Activated T-helper 1 cell treated with Interleukin-2 at 50 U/mL for 16 hours (primary cell): ENCODE measurements around the gene TACC2.
"Not testable (repeated sequence)": the region's sequence is repeated elsewhere in the genome, so short reads cannot be mapped to it uniquely, and the experiment has no call there.

ENCODE experiments used
- DNase-seq: peaks from one replicate; pipeline ENCODE4 v3.0.0-alpha.2; 2020; ENCODE audit warnings: low read depth

Gene TACC2

GRCh38 chr10:122190176-122190943 lies 201.4 kb downstream of the TACC2 start:
- no peak for DNase-seq

DNA sequence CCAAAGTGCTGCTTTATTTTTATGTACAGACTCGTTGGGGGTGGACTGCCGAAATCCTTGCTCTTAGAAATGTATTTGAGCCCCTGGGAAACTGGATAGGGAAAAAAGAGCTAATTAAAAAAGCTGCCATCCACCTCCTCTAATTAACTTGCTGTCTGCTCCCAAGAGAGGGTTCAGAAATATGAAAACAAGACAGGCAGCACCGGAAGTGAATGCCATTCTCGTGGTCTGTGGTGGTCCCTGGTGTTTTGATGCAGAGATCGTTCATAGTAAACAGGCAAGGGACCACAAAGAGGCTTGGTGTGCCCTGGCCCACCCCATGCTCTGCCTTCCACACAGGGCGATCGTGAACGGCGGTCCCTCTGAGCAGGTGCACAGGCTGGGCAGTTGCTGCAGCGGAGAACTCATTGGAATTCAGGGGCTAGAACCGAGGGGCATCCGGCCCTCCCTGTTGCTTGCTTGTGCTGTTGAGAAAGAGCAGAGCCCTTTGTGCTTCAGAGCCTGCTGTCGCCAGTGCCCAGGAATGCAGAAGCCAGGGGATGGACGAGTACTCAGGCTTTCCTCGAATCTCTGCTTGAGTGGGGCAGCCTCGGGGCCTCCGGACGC lies 203.1 kb downstream of the TACC2 start:
- no peak for DNase-seq

DNA sequence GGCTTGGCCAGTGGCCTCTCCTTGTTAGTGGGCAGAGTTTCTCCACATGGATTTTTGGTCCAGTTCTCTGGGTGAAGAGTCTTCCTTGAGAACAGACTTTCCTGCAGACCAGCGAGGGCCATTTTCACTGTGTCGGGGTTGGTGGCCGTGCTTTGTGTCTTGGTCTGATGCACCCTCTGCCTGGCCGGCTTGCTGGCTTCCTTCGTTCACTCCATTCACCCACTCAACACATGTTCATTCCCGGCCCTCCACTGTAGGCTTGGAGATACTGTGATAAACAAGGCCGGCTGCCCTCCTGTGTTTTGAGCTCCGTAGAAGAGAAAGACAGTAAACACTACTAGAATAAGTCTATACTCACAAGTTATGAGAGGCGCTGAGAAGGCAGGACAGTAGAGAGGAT lies 205.3 kb downstream of the TACC2 start:
- DNase-seq: no peak

DNA sequence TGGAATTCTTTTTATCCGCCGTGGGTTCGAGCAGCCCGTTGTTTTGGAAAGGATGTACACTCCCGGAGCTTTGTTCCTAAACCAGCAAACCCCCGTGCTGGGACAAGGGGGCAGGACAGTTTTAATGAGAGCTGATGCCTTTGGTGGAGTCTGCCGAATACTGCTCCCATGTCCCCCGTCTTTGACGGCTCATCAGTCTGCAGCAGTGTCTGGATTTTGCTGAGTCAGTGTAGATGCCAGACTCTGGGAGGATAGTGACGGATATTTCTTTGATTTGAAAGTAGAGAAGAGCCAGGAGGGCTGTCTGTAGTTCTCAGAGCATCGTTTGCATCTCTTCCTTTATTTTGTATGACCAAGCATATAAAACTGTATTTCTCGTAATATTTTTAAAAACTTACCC lies 207.3 kb downstream of the TACC2 start:
- no peak for DNase-seq

DNA sequence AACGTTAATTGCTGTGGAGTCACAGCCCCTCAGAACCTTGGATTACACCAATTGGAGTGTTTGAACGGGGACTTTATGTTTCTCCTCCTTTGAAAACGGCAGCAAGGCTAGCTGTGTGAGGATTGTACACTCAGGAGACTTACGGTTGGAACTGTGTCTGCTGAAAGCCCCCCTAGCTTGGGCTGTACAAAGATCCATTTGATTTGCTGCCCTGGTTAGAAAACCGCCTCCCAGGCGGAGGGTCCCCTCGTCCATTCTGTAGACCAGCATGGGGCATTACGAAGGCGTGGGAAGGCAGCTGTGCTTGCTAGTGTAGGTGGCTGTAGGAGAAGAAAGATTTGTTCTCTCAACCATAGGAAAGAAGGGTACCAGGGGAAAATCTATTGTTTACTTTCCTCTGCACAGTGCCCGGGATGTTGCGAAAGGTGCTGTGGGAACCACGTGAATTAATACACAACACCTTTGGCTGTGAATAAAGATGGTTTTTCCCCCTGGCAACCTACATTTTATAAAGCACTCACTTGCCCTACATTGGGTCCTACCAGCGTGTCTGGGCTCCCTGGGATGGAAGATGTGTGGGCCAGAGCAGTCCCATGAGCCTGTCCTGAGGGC lies 208.8 kb downstream of the TACC2 start:
- DNase-seq: no peak

- DNase-seq: no peak
Observed at GRCh38 chr10:122198631-122199030, 209.7 kb downstream of the TACC2 start.

DNA sequence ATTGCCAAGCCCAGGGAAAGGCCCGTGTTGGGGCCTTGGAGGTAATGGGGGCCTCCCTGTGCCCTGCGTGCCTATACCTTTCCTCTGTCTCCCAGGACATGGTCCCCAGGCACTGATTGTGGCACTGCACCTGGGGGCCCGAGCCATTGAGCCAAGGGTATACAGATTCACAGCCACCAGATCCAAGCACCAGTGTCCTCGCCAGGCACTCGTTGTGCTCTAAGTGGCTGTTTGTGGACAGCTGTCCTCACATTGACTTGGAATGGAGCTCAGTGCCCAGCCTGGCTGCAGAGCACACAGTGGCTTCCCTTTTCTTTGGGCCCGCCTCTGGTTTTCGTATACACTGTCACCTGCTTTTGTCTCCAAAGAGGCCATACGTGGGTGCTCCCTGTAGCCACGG lies 210.1 kb downstream of the TACC2 start:
- no peak for DNase-seq

GRCh38 chr10:122199689-122200088 lies 210.7 kb downstream of the TACC2 start:
- no peak for DNase-seq

DNA sequence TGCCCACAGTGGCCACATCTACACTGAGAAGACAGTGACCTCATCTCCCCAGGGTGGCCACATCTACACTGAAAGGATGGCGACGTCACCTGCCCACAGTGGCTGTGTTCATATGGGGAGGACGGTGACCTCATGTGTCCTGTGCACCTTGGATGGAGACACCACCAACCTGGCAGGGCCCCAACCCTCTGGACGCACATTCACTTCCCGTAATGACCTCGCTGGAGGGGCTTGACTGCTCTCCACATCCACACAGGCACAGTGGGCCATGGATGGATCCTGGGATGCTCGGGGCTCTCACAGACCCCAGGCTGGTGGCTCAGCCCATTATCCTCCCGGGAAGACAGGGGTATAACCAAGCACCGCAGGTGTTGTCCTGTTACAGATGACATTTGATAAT lies 212.4 kb downstream of the TACC2 start:
- no peak for DNase-seq

DNA sequence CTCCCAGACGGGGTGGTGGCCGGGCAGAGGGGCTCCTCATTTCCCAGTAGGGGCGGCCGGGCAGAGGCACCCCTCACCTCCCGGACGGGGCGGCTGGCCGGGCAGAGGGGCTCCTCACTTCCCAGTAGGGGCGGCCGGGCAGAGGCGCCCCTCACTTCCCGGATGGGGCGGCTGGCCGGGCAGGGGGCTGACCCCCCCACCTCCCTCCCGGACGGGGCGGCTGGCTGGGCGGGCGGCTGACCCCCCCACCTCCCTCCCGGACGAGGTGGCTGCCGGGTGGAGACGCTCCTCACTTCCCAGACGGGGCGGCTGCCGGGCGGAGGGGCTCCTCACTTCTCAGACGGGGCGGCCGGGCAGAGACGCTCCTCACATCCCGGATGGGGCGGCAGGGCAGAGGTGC lies 214.2 kb downstream of the TACC2 start:
- DNase-seq: not testable (repeated sequence)

GRCh38 chr10:122204691-122205489 lies 215.9 kb downstream of the TACC2 start:
- no peak for DNase-seq

- DNase-seq: no peak
Observed at GRCh38 chr10:122206471-122207065, 217.6 kb downstream of the TACC2 start.

- DNase-seq: no peak
Observed at GRCh38 chr10:122207163-122207562, 218.2 kb downstream of the TACC2 start.

- DNase-seq: no peak
Observed at GRCh38 chr10:122207596-122207995, 218.6 kb downstream of the TACC2 start.

DNA sequence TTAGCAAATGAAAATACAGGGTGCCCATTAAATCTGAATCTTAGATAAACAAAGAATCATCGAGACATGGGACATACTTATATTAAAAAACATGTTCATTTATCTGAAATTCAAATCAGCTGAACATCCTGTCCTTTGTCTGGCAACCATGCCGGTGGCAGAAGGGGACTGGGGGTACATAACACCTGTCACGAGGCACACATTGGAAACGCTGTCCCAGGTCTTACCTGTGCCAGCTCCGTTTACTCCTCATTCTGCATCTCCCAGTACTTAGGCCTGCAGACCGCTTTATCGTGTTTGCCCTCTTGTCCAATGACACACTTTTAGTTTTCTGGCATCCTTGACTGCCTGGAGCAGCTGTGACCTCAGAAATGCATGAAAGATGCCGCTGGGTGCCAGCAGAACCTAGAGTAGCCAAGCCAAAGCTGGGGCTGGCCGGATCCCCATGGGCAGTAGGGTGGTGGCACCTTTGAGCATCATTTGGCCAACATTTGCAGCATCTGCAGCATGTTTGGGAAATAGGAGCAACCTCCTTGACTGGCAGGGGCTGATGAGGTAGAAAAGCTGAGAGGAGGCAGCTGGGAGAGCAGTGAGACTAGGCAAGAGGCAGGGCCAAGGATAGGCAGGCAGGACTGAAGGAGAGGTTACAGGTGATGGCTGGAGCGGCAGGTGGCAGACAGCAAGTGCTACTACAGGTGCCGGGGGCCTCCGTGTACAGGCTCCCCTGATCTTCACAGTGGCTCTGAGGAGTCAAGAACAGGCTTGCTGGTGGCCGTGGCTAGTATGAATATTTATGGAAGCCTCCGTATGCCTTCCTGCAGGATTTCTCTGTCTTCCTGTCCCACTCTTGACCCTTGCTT lies 219.8 kb downstream of the TACC2 start:
- no peak for DNase-seq

- no peak for DNase-seq
Observed at GRCh38 chr10:122210481-122211265, 221.7 kb downstream of the TACC2 start.

- DNase-seq: no peak
Observed at GRCh38 chr10:122213364-122213763, 224.4 kb downstream of the TACC2 start.

DNA sequence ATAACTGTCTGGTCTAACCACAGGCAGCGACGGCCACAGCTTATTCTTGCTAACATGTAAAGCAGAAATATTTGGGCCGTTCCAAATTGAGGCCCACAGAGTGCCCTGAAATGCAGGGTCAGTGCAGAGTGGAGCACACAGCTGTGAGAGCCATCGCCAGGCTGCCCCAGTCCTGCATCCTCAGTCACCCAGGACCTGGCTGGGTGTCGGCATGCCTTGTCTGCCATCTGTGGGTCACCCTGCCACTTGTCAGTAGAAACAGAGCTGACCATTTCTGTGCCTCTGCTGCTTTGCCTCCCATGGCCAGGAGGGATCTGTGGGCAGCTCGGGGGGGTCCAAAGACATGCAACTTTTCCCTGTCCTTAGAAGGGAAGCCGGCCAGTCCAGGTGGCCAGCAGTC lies 224.8 kb downstream of the TACC2 start:
- DNase-seq: no peak

DNA sequence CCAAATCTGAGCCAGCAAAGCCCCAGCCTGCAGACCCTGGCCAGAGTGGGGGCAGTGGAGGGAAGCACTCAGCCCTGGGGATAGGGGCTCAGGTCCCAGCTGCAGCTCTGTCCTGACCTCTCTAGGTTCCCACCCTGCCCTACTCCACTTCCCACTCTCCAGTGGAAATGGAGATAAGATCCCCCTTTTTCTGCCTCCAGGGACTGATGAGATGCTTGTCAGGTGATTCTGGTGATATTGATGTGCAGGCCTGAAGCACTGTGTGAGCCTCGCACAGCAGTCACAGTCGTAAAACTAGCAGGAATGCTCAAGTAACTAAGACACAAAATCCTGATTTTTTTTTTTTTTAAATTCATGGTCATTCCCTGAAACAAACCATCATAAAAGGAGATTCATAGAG lies 227.1 kb downstream of the TACC2 start:
- DNase-seq: no peak

DNA sequence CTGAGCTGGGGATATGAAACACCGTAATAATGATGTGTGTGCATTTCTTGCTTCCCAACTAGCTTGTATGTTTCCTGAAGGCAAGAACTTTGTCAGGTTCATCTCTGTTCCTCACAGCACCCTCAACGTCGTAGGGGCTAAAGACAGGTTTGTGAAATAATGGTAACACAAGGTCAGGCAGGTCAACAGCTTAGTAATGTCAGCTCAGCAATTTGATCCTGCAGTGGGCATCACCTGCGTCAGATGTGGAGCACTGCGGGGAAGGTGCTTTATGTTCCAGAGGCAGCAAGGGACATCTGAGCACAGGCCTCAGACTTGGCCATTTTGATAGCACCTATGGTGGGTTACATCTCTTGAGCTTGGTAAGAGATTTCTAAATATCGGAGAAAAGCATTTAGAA lies 230.4 kb downstream of the TACC2 start:
- DNase-seq: no peak
